GM23338 (cell line): ENCODE measurements around the gene C14orf132. TPM values are rescaled to one million over a fixed set of nuclear protein-coding genes. Genes with fewer than 3 reads are reported as not detected.

Source experiments
- ATAC-seq: fragments of 200-7000 bp; cut with Tn5 transposase; 3 replicates; pipeline ENCODE4 v1.9.1; 2020
- DNase-seq: peaks from one replicate; pipeline ENCODE4 v3.0.0-alpha.2; 2015; ENCODE audit warnings: low spot score
- H2AFZ ChIP-seq: fragments of 200-600 bp; sonication (generic); 2 replicates; pipeline ENCODE4 v1.8.0; 2016; ENCODE audit warnings: antibody characterized with exemption, mild to moderate bottlenecking, moderate library complexity
- H3F3A ChIP-seq: fragments of 200-600 bp; sonication (generic); replicated peaks from 2 replicates; pipeline ENCODE4 v1.8.0; 2017; ENCODE audit warnings: antibody characterized with exemption, mixed run types, low read depth
- H3K27ac ChIP-seq: fragments of 200-600 bp; sonication (generic); 2 replicates; pipeline ENCODE4 v1.6.1; 2016; ENCODE audit warnings: low read depth
- H3K27me3 ChIP-seq: fragments of 200-600 bp; sonication (generic); 2 replicates; pipeline ENCODE4 v1.8.0; 2016; ENCODE audit warnings: mild to moderate bottlenecking, mixed run types, moderate library complexity; ENCODE audit not compliant: insufficient read depth
- H3K36me3 ChIP-seq: fragments of 200-600 bp; sonication (generic); 2 replicates; pipeline ENCODE4 v1.8.0; 2016; ENCODE audit warnings: mild to moderate bottlenecking; ENCODE audit not compliant: insufficient read depth
- H3K4me1 ChIP-seq: fragments of 200-600 bp; sonication (generic); 2 replicates; pipeline ENCODE4 v1.8.0; 2016; ENCODE audit warnings: mild to moderate bottlenecking, moderate library complexity; ENCODE audit not compliant: insufficient read depth
- H3K4me2 ChIP-seq: fragments of 200-600 bp; sonication (generic); 2 replicates; pipeline ENCODE4 v1.7.1; 2017; ENCODE audit warnings: mixed run types
- H3K4me3 ChIP-seq: fragments of 200-600 bp; sonication (generic); 2 replicates; pipeline ENCODE4 v1.6.1; 2016; ENCODE audit warnings: mixed run types
- H3K79me2 ChIP-seq: fragments of 200-600 bp; sonication (generic); replicated peaks from 2 replicates; pipeline ENCODE4 v1.8.0; 2017; ENCODE audit warnings: mild to moderate bottlenecking; ENCODE audit not compliant: insufficient read depth
- H3K9me2 ChIP-seq: fragments of 200-600 bp; sonication (generic); 2 replicates; pipeline ENCODE4 v1.8.0; 2017; ENCODE audit not compliant: insufficient read depth
- H4K20me1 ChIP-seq: fragments of 200-600 bp; sonication (generic); replicated peaks from 2 replicates; pipeline ENCODE4 v1.8.0; 2017; ENCODE audit warnings: mild to moderate bottlenecking; ENCODE audit not compliant: insufficient read depth
- H3K27ac Mint-ChIP-seq: 2 replicates; pipeline ENCODE4 v1.8.0; 2020; ENCODE audit warnings: inconsistent platforms, mild to moderate bottlenecking, moderate library complexity, mixed read lengths
- H3K27me3 Mint-ChIP-seq: 3 replicates; pipeline ENCODE4 v1.8.0; 2022; ENCODE audit warnings: low read depth, mild to moderate bottlenecking, moderate library complexity, mixed read lengths, inconsistent platforms; ENCODE audit not compliant: insufficient read depth, poor library complexity
- H3K36me3 Mint-ChIP-seq: 3 replicates; pipeline ENCODE4 v1.8.0; 2021; ENCODE audit warnings: low read depth, mild to moderate bottlenecking, inconsistent platforms, moderate library complexity, mixed read lengths
- H3K4me1 Mint-ChIP-seq: 3 replicates; pipeline ENCODE4 v1.8.0; 2020; ENCODE audit warnings: mild to moderate bottlenecking, inconsistent platforms, mixed read lengths
- H3K4me3 Mint-ChIP-seq: 3 replicates; pipeline ENCODE4 v1.8.0; 2021; ENCODE audit warnings: moderate library complexity, mild to moderate bottlenecking, inconsistent platforms, mixed read lengths
- H3K9me3 Mint-ChIP-seq: 3 replicates; pipeline ENCODE4 v1.8.0; 2020; ENCODE audit warnings: moderate library complexity, mild to moderate bottlenecking, inconsistent platforms, mixed read lengths
- CREB1 ChIP-seq: fragments of 250-450 bp; sonication (Bioruptor Pico); IDR thresholded peaks from 2 replicates; pipeline ENCODE4 v1.5.0; 2020; ENCODE audit warnings: low read depth, mild to moderate bottlenecking, moderate library complexity
- EZH2 ChIP-seq: fragments of 200-600 bp; sonication (generic); IDR thresholded peaks from one replicate; pipeline ENCODE4 v1.8.0; 2017; ENCODE audit warnings: antibody characterized with exemption, mild to moderate bottlenecking, low read depth; ENCODE audit not compliant: unreplicated experiment
- JUNB ChIP-seq: IDR thresholded peaks from one replicate; pipeline ENCODE4 v1.6.1; 2016; ENCODE audit warnings: antibody characterized with exemption; ENCODE audit not compliant: unreplicated experiment
- POLR2AphosphoS5 ChIP-seq: IDR thresholded peaks from 2 replicates; pipeline ENCODE4 v1.6.1; 2016; ENCODE audit warnings: antibody characterized with exemption, low read depth
- ZNF114 ChIP-seq: fragments of 250-450 bp; sonication (Bioruptor Pico); IDR thresholded peaks from 2 replicates; pipeline ENCODE4 v1.5.0; 2020; ENCODE audit warnings: mild to moderate bottlenecking, moderate library complexity
- polyA plus RNA-seq: library from polyadenylated mRNA; unstranded; fragments of >200 nt; fragmentation: Nextera tagmentation; extraction: Ambion mirVana; gene quantifications from 2 replicates; pipeline ENCODE4 v1.2.1, GENCODE V29; 2016
- total RNA-seq: library from RNA; depleted of rRNA; stranded (reverse); fragments of >200 nt; shearing (Covaris generic); gene quantifications from 2 replicates; pipeline ENCODE4 v1.2.3, GENCODE V29; 2014
- TF ChIP-seq, protein P1 (sequence below): IDR thresholded peaks from 2 replicates; pipeline ENCODE4 v1.6.1; 2016; ENCODE audit warnings: antibody characterized with exemption
- TF ChIP-seq, protein P2 (sequence below): IDR thresholded peaks from one replicate; pipeline ENCODE4 v1.6.1; 2018; ENCODE audit warnings: antibody characterized with exemption; ENCODE audit not compliant: unreplicated experiment
- TF ChIP-seq, protein P3 (sequence below), 2 experiments: fragments of 200-600 bp in 1 of 2; sonication (generic) in 1 of 2; conservative IDR thresholded peaks; 2 replicates each; pipeline versions ENCODE4 v1.5.1 to v1.6.1; 2016 to 2017; ENCODE audit warnings: antibody characterized with exemption in 2 of 2, low read depth in 2 of 2, mild to moderate bottlenecking in 2 of 2, moderate library complexity in 1 of 2
- TF ChIP-seq, protein P4 (sequence below): fragments of 250-450 bp; sonication (Bioruptor Pico); IDR thresholded peaks from 2 replicates; pipeline ENCODE4 v1.5.0; 2020; ENCODE audit warnings: mild to moderate bottlenecking, moderate library complexity

Gene C14orf132
- total and polyA plus RNA-seq, 2 experiments from 2014 or later, result 13.8 to 16.2 TPM

DNA sequence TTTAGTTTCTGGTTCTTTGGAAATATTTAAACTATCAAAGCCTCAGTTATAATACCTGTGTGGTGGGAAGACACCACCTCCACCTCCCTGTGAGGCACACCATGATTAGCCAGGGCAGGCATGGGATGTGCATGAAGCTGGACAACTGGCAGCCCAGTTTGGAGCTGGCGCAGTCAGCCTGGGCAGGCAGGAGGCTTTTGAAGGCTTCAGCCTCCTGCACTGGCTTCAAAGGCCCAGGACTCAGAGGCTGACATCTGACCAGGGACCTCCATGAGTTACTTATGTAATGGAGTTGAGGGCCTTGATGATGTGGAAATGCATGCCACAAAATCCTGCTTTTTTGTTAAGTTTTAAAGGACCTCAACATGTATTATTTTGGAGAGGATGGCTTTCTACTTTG, 30.3 kb downstream of the C14orf132 start:
- no peaks in the 10 kb centered on the region; the same call in 2 of the 3 replicates for H3K9me3 Mint-ChIP-seq
- peaks cover 10% of the 10 kb centered on the region; the same call in 2 of the 3 replicates for H3K4me1 Mint-ChIP-seq
- 0 out of 3 replicates have a peak, but pooled peaks cover 3% of the 10 kb centered on the region for H3K36me3 Mint-ChIP-seq
- Histone ChIP-seq H3K27ac (no peak overlapping the region), H4K20me1 (peaks cover 6% of the 10 kb centered on the region; the same call in 1 of the 2 replicates), H3K9me2 (no peaks in the 10 kb centered on the region), H3K4me1 (peaks cover 4% of the 10 kb centered on the region), H3K27me3 (no peaks in the 10 kb centered on the region), H3K36me3 (no peaks in the 10 kb centered on the region), H3K79me2 (no peaks in the 10 kb centered on the region; the same call in 1 of the 2 replicates), H3F3A (no peaks in the 10 kb centered on the region), H2AFZ (no peak overlapping the region), H3K4me2 (no peak overlapping the region), H3K4me3 (no peak overlapping the region)
- no peak for DNase-seq
- H3K27ac Mint-ChIP-seq, result no peak overlapping the region
- TF ChIP-seq JUNB, result no peak
- TF ChIP-seq, protein P1, sequence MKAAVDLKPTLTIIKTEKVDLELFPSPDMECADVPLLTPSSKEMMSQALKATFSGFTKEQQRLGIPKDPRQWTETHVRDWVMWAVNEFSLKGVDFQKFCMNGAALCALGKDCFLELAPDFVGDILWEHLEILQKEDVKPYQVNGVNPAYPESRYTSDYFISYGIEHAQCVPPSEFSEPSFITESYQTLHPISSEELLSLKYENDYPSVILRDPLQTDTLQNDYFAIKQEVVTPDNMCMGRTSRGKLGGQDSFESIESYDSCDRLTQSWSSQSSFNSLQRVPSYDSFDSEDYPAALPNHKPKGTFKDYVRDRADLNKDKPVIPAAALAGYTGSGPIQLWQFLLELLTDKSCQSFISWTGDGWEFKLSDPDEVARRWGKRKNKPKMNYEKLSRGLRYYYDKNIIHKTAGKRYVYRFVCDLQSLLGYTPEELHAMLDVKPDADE, result no peak
- no peak for TF ChIP-seq EZH2
- TF ChIP-seq, protein P2, sequence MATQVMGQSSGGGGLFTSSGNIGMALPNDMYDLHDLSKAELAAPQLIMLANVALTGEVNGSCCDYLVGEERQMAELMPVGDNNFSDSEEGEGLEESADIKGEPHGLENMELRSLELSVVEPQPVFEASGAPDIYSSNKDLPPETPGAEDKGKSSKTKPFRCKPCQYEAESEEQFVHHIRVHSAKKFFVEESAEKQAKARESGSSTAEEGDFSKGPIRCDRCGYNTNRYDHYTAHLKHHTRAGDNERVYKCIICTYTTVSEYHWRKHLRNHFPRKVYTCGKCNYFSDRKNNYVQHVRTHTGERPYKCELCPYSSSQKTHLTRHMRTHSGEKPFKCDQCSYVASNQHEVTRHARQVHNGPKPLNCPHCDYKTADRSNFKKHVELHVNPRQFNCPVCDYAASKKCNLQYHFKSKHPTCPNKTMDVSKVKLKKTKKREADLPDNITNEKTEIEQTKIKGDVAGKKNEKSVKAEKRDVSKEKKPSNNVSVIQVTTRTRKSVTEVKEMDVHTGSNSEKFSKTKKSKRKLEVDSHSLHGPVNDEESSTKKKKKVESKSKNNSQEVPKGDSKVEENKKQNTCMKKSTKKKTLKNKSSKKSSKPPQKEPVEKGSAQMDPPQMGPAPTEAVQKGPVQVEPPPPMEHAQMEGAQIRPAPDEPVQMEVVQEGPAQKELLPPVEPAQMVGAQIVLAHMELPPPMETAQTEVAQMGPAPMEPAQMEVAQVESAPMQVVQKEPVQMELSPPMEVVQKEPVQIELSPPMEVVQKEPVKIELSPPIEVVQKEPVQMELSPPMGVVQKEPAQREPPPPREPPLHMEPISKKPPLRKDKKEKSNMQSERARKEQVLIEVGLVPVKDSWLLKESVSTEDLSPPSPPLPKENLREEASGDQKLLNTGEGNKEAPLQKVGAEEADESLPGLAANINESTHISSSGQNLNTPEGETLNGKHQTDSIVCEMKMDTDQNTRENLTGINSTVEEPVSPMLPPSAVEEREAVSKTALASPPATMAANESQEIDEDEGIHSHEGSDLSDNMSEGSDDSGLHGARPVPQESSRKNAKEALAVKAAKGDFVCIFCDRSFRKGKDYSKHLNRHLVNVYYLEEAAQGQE, result no peak
- TF ChIP-seq POLR2AphosphoS5, result no peak
- TF ChIP-seq ZNF114 (CRISPR knock-in tag), result no peak
- H3K27me3 Mint-ChIP-seq, result peaks cover 9% of the 10 kb centered on the region
- no peak for ATAC-seq
- no peak overlapping the region for H3K4me3 Mint-ChIP-seq

DNA sequence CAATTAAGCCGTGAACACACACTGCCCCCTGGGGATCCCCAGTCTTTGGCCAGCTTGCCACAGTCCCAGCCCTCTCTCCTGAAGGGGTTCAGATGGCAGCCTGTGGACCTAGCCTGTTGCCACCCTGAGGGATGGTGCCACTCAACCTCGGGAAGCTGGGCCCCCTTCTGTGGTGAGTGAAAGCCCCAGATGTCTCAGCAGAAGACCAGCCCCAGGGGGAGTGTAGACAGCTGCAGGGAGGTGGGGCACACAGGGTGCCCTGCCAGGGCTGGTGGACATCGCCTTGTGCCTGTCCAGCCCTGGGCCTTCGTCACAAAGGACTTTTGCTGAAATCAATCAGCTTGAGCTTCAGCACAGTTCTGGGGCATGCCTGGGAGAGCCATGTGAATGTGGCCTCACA, 32.4 kb downstream of the C14orf132 start:
- Mint-ChIP-seq H3K4me3 (no peak overlapping the region), H3K27me3 (peaks cover 4% of the 10 kb centered on the region), H3K9me3 (no peaks in the 10 kb centered on the region; the same call in 2 of the 3 replicates), H3K36me3 (0 out of 3 replicates have a peak, but pooled peaks cover 3% of the 10 kb centered on the region), H3K27ac (no peak overlapping the region), H3K4me1 (no peaks in the 10 kb centered on the region)
- Histone ChIP-seq H3K27ac (no peak overlapping the region), H3K9me2 (no peaks in the 10 kb centered on the region), H3K4me1 (no peaks in the 10 kb centered on the region), H3K4me3 (no peak overlapping the region), H3K36me3 (no peaks in the 10 kb centered on the region), H3F3A (no peaks in the 10 kb centered on the region), H2AFZ (no peak overlapping the region), H3K4me2 (no peak overlapping the region), H3K79me2 (no peaks in the 10 kb centered on the region; the same call in 1 of the 2 replicates), H3K27me3 (no peaks in the 10 kb centered on the region), H4K20me1 (no peaks in the 10 kb centered on the region)
- no peak for DNase-seq
- ATAC-seq, result no peak
- no peak for TF ChIP-seq JUNB
- TF ChIP-seq POLR2AphosphoS5, result no peak
- TF ChIP-seq, protein P3, sequence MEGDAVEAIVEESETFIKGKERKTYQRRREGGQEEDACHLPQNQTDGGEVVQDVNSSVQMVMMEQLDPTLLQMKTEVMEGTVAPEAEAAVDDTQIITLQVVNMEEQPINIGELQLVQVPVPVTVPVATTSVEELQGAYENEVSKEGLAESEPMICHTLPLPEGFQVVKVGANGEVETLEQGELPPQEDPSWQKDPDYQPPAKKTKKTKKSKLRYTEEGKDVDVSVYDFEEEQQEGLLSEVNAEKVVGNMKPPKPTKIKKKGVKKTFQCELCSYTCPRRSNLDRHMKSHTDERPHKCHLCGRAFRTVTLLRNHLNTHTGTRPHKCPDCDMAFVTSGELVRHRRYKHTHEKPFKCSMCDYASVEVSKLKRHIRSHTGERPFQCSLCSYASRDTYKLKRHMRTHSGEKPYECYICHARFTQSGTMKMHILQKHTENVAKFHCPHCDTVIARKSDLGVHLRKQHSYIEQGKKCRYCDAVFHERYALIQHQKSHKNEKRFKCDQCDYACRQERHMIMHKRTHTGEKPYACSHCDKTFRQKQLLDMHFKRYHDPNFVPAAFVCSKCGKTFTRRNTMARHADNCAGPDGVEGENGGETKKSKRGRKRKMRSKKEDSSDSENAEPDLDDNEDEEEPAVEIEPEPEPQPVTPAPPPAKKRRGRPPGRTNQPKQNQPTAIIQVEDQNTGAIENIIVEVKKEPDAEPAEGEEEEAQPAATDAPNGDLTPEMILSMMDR (conservative IDR thresholded peaks at IDR 0.05; ENCODE audit: low read depth in 2 of 2), result no peak
- no peak for TF ChIP-seq CREB1
- no peak for TF ChIP-seq ZNF114 (CRISPR knock-in tag)
- TF ChIP-seq EZH2, result no peak
- TF ChIP-seq, protein P4, sequence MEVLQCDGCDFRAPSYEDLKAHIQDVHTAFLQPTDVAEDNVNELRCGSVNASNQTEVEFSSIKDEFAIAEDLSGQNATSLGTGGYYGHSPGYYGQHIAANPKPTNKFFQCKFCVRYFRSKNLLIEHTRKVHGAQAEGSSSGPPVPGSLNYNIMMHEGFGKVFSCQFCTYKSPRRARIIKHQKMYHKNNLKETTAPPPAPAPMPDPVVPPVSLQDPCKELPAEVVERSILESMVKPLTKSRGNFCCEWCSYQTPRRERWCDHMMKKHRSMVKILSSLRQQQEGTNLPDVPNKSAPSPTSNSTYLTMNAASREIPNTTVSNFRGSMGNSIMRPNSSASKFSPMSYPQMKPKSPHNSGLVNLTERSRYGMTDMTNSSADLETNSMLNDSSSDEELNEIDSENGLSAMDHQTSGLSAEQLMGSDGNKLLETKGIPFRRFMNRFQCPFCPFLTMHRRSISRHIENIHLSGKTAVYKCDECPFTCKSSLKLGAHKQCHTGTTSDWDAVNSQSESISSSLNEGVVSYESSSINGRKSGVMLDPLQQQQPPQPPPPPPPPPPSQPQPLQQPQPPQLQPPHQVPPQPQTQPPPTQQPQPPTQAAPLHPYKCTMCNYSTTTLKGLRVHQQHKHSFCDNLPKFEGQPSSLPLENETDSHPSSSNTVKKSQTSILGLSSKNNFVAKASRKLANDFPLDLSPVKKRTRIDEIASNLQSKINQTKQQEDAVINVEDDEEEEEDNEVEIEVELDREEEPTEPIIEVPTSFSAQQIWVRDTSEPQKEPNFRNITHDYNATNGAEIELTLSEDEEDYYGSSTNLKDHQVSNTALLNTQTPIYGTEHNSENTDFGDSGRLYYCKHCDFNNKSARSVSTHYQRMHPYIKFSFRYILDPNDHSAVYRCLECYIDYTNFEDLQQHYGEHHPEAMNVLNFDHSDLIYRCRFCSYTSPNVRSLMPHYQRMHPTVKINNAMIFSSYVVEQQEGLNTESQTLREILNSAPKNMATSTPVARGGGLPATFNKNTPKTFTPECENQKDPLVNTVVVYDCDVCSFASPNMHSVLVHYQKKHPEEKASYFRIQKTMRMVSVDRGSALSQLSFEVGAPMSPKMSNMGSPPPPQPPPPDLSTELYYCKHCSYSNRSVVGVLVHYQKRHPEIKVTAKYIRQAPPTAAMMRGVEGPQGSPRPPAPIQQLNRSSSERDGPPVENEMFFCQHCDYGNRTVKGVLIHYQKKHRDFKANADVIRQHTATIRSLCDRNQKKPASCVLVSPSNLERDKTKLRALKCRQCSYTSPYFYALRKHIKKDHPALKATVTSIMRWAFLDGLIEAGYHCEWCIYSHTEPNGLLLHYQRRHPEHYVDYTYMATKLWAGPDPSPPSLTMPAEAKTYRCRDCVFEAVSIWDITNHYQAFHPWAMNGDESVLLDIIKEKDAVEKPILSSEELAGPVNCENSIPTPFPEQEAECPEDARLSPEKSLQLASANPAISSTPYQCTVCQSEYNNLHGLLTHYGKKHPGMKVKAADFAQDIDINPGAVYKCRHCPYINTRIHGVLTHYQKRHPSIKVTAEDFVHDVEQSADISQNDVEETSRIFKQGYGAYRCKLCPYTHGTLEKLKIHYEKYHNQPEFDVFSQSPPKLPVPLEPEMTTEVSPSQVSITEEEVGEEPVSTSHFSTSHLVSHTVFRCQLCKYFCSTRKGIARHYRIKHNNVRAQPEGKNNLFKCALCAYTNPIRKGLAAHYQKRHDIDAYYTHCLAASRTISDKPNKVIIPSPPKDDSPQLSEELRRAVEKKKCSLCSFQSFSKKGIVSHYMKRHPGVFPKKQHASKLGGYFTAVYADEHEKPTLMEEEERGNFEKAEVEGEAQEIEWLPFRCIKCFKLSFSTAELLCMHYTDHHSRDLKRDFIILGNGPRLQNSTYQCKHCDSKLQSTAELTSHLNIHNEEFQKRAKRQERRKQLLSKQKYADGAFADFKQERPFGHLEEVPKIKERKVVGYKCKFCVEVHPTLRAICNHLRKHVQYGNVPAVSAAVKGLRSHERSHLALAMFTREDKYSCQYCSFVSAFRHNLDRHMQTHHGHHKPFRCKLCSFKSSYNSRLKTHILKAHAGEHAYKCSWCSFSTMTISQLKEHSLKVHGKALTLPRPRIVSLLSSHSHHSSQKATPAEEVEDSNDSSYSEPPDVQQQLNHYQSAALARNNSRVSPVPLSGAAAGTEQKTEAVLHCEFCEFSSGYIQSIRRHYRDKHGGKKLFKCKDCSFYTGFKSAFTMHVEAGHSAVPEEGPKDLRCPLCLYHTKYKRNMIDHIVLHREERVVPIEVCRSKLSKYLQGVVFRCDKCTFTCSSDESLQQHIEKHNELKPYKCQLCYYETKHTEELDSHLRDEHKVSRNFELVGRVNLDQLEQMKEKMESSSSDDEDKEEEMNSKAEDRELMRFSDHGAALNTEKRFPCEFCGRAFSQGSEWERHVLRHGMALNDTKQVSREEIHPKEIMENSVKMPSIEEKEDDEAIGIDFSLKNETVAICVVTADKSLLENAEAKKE (CRISPR knock-in tag), result no peak
